Subcutaneous abdominal adipose tissue (tissue), 5 donors: Measurements from ENCODE around the gene STX8.
"Not testable (repeated sequence)": the region's sequence is repeated elsewhere in the genome, so short reads cannot be mapped to it uniquely, and the experiment has no call there.

Source experiments
- H3K27ac ChIP-seq: one replicate; pipeline ENCODE4 v1.7.0; 2013; ENCODE audit warnings: low read depth, mild to moderate bottlenecking, inconsistent platforms, low read length, moderate library complexity
- H3K27me3 ChIP-seq, 5 donors: one replicate each; pipeline ENCODE4 v1.7.0; 2013; ENCODE audit warnings: low read length in 5 of 5, inconsistent platforms in 1 of 5; ENCODE audit not compliant: control insufficient read depth in 5 of 5, insufficient read depth in 4 of 5
- H3K36me3 ChIP-seq, 5 donors: one replicate each; pipeline ENCODE4 v1.7.0; 2013; ENCODE audit warnings: low read length in 5 of 5; ENCODE audit not compliant: control insufficient read depth in 5 of 5, insufficient read depth in 5 of 5
- H3K4me1 ChIP-seq, 5 donors: one replicate each; pipeline ENCODE4 v1.7.0; 2013; ENCODE audit warnings: low read length in 5 of 5, mild to moderate bottlenecking in 3 of 5, moderate library complexity in 1 of 5; ENCODE audit not compliant: control insufficient read depth in 5 of 5, insufficient read depth in 5 of 5
- H3K4me3 ChIP-seq, 5 donors: one replicate each; pipeline ENCODE4 v1.7.0; 2013; ENCODE audit warnings: low read length in 5 of 5, low read depth in 1 of 5
- H3K9ac ChIP-seq, 5 donors: one replicate each; pipeline ENCODE4 v1.7.0; 2013; ENCODE audit warnings: low read length in 5 of 5, mild to moderate bottlenecking in 4 of 5, moderate library complexity in 3 of 5
- H3K9me3 ChIP-seq, 5 donors: one replicate each; pipeline ENCODE4 v1.7.0; 2013; ENCODE audit warnings: low read length in 5 of 5; ENCODE audit not compliant: control insufficient read depth in 5 of 5
- donor health status: healthy.
- donor health status: healthy.
- donor health status: healthy.
- donor health status: healthy.
- donor health status: healthy.

Gene STX8

DNA sequence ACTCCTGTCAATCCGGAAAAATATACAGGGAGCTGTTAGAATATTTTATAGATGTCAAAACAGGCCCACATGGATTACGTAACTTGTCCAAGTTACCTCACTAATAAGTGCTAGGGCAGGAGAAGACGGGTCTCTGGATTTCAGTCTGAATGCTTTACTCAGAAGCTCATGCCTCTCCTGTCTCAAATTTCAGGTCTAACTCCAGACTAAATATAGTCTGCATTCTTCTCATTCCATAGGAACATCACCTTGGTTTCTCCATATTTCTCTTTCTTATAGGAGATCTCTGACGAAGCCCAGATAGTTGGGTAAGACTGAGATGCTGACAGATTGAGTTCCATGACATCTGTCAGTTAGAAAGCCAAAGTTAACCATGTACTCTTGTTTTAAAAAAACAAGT lies 174.2 kb downstream of the STX8 start:
- H3K9me3 ChIP-seq: peaks cover 0 to 2% (median 0%) of the 10 kb centered on the region in 5 donors
- no peak overlapping the region for H3K9ac ChIP-seq
- H3K27ac ChIP-seq: no peak overlapping the region
- peaks cover 0 to 3% (median 0%) of the 10 kb centered on the region in 5 donors for H3K36me3 ChIP-seq
- no peaks in the 10 kb centered on the region for H3K27me3 ChIP-seq
- no peak overlapping the region for H3K4me3 ChIP-seq
- no peaks in the 10 kb centered on the region for H3K4me1 ChIP-seq

DNA sequence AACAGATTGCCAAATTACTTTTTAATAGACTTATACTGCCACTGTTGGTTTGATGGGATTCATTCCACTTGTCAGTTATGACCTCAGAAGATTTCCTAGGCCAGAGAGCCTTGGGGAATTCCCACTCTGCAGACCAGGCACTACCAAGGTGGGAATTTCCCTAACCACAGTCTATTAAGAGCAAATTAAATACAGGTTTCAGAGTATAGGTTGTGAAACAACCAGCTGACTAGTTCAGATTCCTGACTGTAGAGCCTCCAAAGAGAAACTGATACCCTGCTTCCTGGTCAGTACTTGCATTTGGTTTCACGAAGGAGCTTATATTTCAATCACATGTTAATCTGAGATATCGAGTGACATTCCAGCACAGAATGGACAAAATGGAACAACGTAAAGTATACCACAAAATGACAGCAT lies 186.5 kb downstream of the STX8 start:
- no peaks in the 10 kb centered on the region for H3K36me3 ChIP-seq
- H3K27ac ChIP-seq: no peak overlapping the region

DNA sequence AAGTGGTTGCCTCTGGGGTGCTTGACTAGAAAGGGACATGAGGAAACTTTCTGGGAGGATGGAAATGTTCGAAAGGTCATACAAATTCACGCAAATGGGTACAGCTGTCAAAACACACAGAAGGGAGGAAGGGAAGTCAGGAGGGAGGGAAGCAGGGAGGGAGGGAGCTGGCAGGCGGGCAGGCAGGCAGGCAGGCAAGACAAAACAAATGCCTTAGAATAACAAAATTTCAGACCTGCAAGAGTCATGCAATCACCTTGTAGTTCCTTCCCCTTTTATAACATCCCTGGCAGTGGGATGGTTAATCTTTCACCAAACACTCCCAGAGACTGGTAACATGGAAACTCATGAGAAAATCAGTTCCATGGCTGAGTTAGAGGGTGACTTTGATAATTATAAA lies 189.2 kb downstream of the STX8 start:
- H3K9ac ChIP-seq: no peak overlapping the region
- no peaks in the 10 kb centered on the region for H3K9me3 ChIP-seq
- no peaks in the 10 kb centered on the region for H3K27me3 ChIP-seq
- no peaks in the 10 kb centered on the region for H3K36me3 ChIP-seq
- H3K4me1 ChIP-seq: no peaks in the 10 kb centered on the region
- no peak overlapping the region for H3K27ac ChIP-seq
- H3K4me3 ChIP-seq: no peak overlapping the region

More for the DNA sequence above, 186.5 kb downstream of the STX8 start:
- Histone ChIP-seq H3K4me3 (no peak overlapping the region), H3K27me3 (no peaks in the 10 kb centered on the region), H3K9ac (no peak overlapping the region), H3K9me3 (peaks cover 0 to 16% (median 7%) of the 10 kb centered on the region in 5 donors), H3K4me1 (no peaks in the 10 kb centered on the region)

DNA sequence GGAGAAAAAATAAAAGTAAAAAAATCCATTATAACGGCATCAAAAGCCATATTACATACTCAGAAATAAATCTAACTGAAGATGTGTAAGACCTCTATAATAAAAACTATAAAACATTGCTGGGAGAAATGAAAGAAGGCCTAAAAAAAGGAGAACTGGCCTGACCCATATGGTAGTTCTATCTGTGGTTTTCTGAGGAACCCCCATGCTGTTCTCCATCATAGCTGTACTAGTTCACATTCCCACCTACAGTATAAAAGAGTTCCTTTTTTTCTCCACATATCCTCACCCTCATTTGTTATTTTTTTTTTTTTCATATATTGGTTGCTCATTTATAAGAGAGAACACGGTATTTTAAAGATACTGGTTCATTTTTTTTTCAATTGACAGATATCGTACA lies 191.8 kb downstream of the STX8 start:
- H3K9ac ChIP-seq: no peak overlapping the region
- no peaks in the 10 kb centered on the region for H3K4me1 ChIP-seq
- H3K9me3 ChIP-seq: no peaks in the 10 kb centered on the region
- H3K36me3 ChIP-seq: no peaks in the 10 kb centered on the region
- no peaks in the 10 kb centered on the region for H3K27me3 ChIP-seq
- no peak overlapping the region for H3K27ac ChIP-seq
- no peak overlapping the region for H3K4me3 ChIP-seq

DNA sequence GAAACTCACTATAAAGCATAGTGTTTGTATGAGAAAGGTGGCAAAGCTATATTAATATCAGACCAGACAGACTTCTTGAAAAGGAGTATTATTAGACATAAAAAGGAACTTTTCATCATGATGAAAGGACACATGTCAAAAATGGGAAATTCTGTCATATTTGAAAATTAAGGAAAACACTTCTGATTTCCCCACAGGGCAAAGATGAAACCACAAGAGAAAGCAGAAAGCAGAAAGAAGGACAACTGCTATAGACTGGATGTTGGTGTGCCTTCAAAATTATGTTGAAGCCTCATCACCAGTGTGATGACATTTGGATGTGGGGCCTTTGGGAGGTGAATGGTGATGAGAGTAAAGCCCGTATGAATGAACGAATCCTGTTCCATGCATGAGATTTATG lies 193.0 kb downstream of the STX8 start:
- no peak overlapping the region for H3K9ac ChIP-seq
- peaks cover 0 to 4% (median 0%) of the 10 kb centered on the region in 5 donors for H3K4me1 ChIP-seq
- peaks cover 0 to 2% (median 0%) of the 10 kb centered on the region in 5 donors for H3K36me3 ChIP-seq
- no peak overlapping the region for H3K27ac ChIP-seq
- H3K9me3 ChIP-seq: no peaks in the 10 kb centered on the region
- H3K27me3 ChIP-seq: no peaks in the 10 kb centered on the region
- H3K4me3 ChIP-seq: no peak overlapping the region

DNA sequence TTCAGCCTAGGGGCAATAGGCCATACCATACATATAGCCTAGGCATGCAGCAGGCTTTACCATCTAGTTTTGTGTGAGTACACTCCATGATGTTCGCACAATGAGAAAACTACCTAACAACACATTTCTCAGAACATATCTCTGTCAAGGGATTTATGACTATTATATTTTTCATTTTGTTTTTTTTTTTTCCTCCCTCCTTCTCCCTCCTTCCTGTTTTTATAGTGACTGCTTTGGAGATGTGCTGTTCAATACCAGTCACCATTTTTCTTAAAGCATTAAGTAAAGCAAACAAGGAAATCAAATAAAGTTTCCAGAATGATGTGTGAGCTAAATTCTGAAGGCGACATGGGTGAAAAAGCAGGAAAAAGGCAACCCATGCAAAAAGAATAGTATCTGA lies 194.6 kb downstream of the STX8 start:
- Histone ChIP-seq H3K4me1 (peaks cover 0 to 4% (median 0%) of the 10 kb centered on the region in 5 donors), H3K9ac (no peak overlapping the region), H3K4me3 (no peak overlapping the region), H3K36me3 (peaks cover 0 to 11% (median 2%) of the 10 kb centered on the region in 5 donors), H3K9me3 (no peaks in the 10 kb centered on the region), H3K27ac (no peak overlapping the region), H3K27me3 (no peaks in the 10 kb centered on the region)

DNA sequence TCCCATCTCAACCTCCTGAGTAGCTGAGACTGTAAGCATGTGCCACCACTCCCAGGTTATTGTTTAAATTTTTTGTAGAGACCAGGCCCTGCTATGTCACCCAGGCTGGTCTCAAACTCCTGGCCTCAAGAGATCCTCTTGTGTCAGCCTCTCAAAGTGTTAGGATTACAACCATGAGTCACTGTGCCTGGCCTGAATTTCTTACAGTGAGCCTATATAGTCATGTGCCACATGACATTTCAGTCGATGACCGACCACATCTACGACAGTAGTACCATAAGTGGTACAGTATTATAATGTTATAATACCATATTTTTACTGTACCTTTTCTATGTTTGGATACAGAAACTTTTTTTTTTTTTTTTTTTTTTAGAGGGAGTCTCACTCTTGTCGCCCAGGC lies 195.3 kb downstream of the STX8 start:
- Histone ChIP-seq H3K27me3 (no peaks in the 10 kb centered on the region), H3K9me3 (no peaks in the 10 kb centered on the region), H3K4me3 (no peak overlapping the region), H3K9ac (no peak overlapping the region), H3K4me1 (peaks cover 0 to 4% (median 0%) of the 10 kb centered on the region in 5 donors), H3K36me3 (peaks cover 0 to 16% (median 2%) of the 10 kb centered on the region in 5 donors), H3K27ac (no peak overlapping the region)

DNA sequence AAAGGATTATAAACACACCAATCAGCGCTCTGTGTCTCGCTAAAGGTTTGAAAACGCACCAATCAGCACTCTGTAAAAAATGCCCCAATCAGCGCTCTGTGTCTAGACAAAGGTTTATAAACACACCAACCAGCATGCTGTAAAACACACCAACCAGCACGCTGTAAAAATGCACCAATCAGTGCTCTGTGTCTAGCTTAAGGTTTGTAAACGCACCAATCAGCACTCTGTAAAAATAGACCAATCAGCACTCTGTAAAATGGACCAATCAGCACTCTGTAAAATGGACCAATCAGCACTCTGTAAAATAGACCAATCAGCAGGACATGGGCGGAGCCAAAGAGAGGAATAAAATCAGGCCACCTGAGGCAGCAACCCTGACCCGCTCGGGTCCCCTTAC lies 199.4 kb downstream of the STX8 start:
- H3K27ac ChIP-seq, H3K9ac ChIP-seq, H3K27me3 ChIP-seq, H3K4me3 ChIP-seq, H3K9me3 ChIP-seq, H3K4me1 ChIP-seq: not testable (repeated sequence)
- peaks cover 0 to 16% (median 2%) of the 10 kb centered on the region in 5 donors for H3K36me3 ChIP-seq

DNA sequence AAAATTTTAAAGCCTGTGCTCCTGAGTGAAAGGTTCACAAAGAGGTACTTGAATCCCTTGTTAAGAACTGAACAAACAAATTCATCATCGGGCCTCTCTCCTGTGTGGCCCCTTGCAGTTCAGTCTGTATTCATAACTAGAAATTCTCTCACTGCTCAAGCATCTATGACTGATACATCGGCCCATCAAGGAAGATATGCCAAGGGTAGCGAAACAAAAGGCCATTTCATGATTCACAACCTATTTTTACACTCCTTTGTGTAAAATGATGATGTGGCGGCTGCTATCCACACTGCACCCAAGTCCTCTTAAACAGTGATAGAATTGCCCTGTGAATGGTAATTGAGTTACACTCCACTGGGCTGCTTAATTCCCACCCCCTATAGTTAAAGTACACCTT lies 204.6 kb downstream of the STX8 start:
- Histone ChIP-seq H3K4me3 (no peak overlapping the region), H3K36me3 (peaks cover 0 to 4% (median 0%) of the 10 kb centered on the region in 5 donors), H3K9me3 (no peaks in the 10 kb centered on the region), H3K27ac (no peak overlapping the region), H3K27me3 (no peaks in the 10 kb centered on the region), H3K9ac (no peak overlapping the region), H3K4me1 (peaks cover 0 to 14% (median 8%) of the 10 kb centered on the region in 5 donors)

DNA sequence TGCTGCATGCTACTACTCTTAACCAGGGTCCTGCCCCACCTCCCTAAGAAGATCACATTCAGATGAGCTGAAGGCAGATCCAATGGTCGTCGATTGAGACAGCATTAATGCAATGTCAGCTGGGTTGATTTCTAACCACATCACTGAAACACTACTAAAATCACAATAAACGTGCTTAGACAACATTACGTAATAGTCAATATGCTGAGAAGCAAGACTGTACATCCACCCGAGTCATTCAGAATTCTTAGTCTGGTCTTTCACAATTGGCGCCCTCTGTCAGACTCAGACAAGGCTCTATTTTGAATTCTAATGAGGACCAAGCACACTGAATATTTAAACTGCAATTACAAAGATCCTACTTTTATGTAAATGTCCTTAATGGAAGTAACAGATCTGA lies 205.2 kb downstream of the STX8 start:
- Histone ChIP-seq H3K4me3 (no peak overlapping the region), H3K9ac (no peak overlapping the region), H3K4me1 (peaks cover 0 to 16% (median 8%) of the 10 kb centered on the region in 5 donors), H3K27ac (no peak overlapping the region), H3K27me3 (no peaks in the 10 kb centered on the region), H3K9me3 (no peaks in the 10 kb centered on the region), H3K36me3 (no peaks in the 10 kb centered on the region)

DNA sequence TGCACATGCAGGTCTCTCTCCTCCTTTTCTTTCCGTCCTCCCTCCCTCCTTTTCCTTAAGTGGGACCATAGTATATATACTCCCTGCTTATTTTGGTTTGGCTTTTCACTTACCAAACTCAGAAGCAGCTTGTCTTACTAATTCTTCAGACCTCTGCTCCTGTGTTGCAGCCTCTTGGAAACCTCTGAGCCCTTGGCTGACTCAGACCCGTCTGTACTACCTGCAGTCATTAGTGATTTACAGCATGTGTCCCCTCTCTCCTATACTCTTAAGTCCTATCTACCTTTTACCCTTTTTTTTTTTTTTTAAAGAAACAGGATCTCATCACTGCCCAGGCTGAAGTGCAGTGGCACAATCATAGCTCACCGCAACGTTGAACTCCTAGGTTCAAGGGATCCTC lies 207.0 kb downstream of the STX8 start:
- no peak overlapping the region for H3K27ac ChIP-seq
- H3K36me3 ChIP-seq: no peaks in the 10 kb centered on the region
- H3K4me3 ChIP-seq: no peak overlapping the region
- H3K27me3 ChIP-seq: no peaks in the 10 kb centered on the region
- H3K9me3 ChIP-seq: no peaks in the 10 kb centered on the region
- H3K4me1 ChIP-seq: peaks cover 0 to 22% (median 11%) of the 10 kb centered on the region in 5 donors
- H3K9ac ChIP-seq: no peak overlapping the region
